Fibroblast of villous mesenchyme (primary cell): Measurements from ENCODE around the gene CTBP1. TPM values are rescaled to one million over a fixed set of nuclear protein-coding genes. Genes with fewer than 3 reads are reported as not detected.

Source experiments
- DNase-seq: peaks from one replicate; pipeline ENCODE4 v3.0.0-alpha.2; 2010; ENCODE audit warnings: low read depth
- H3K4me3 ChIP-seq: 2 replicates; pipeline ENCODE4 v1.5.1; 2011; ENCODE audit warnings: low read depth, mild to moderate bottlenecking, low read length
- CTCF ChIP-seq: IDR thresholded peaks from 2 replicates; pipeline ENCODE4 v1.5.1; 2012; ENCODE audit warnings: low read depth, mild to moderate bottlenecking, low read length; ENCODE audit not compliant: insufficient read depth
- total RNA-seq: library from RNA; depleted of rRNA; stranded (reverse); fragments of >200 nt; gene quantifications from 2 replicates; pipeline ENCODE4 v1.2.3, GENCODE V29; 2012

Gene CTBP1
- total RNA-seq, 1 donor, result 235 TPM

GRCh38 chr4:1258457-1258856 lies 9.5 kb upstream of the CTBP1 start:
- DNase-seq, result no peak
- no peak overlapping the region for H3K4me3 ChIP-seq
- TF ChIP-seq CTCF, result peak; percentile 16

GRCh38 chr4:1255699-1256098 lies 6.8 kb upstream of the CTBP1 start:
- no peak overlapping the region for H3K4me3 ChIP-seq
- no peak for DNase-seq
- TF ChIP-seq CTCF, result no peak

GRCh38 chr4:1255151-1255550 lies 6.2 kb upstream of the CTBP1 start:
- no peak overlapping the region for H3K4me3 ChIP-seq
- DNase-seq, result no peak
- TF ChIP-seq CTCF, result no peak

GRCh38 chr4:1253831-1254230 lies 4.9 kb upstream of the CTBP1 start:
- no peak for TF ChIP-seq CTCF

GRCh38 chr4:1252928-1253492 lies 4.1 kb upstream of the CTBP1 start:
- no peak for DNase-seq
- H3K4me3 ChIP-seq, result no peak overlapping the region
- no peak for TF ChIP-seq CTCF

More at GRCh38 chr4:1253831-1254230, 4.9 kb upstream of the CTBP1 start:
- no peak for DNase-seq
- no peak overlapping the region for H3K4me3 ChIP-seq

GRCh38 chr4:1251773-1252066 lies 2.8 kb upstream of the CTBP1 start:
- TF ChIP-seq CTCF, result no peak

GRCh38 chr4:1250921-1251772 lies 2.2 kb upstream of the CTBP1 start:
- no peak overlapping the region for H3K4me3 ChIP-seq
- TF ChIP-seq CTCF, result no peak
- no peak for DNase-seq

More at GRCh38 chr4:1251773-1252066, 2.8 kb upstream of the CTBP1 start:
- H3K4me3 ChIP-seq, result no peak overlapping the region
- DNase-seq, result no peak
